ENCODE measurements around the gene NPEPPS.
"Not testable (repeated sequence)": the region's sequence is repeated elsewhere in the genome, so short reads cannot be mapped to it uniquely, and the experiment has no call there.

Gene NPEPPS

GRCh38 chr17:47567261-47567660, 36.4 kb downstream of the NPEPPS start:
- not testable (repeated sequence) for DNase-seq

GRCh38 chr17:47572561-47572960, 41.7 kb downstream of the NPEPPS start:
- not testable (repeated sequence) for DNase-seq

- not testable (repeated sequence) for DNase-seq
Measured at GRCh38 chr17:47582416-47582815, 51.5 kb downstream of the NPEPPS start.

- not testable (repeated sequence) for DNase-seq
Measured at GRCh38 chr17:47586378-47587055, 55.6 kb downstream of the NPEPPS start.

- not testable (repeated sequence) for DNase-seq
Measured at GRCh38 chr17:47593522-47593921, 62.6 kb downstream of the NPEPPS start.

GRCh38 chr17:47603830-47604597, 73.1 kb downstream of the NPEPPS start:
- DNase-seq, result no peak

- no peak for DNase-seq
Measured at GRCh38 chr17:47604598-47604927, 73.7 kb downstream of the NPEPPS start.

GRCh38 chr17:47605011-47605410, 74.1 kb downstream of the NPEPPS start:
- DNase-seq, result no peak

- DNase-seq, result no peak
Measured at GRCh38 chr17:47607481-47607880, 76.6 kb downstream of the NPEPPS start.

- DNase-seq, result no peak
Measured at GRCh38 chr17:47611372-47612350, 80.8 kb downstream of the NPEPPS start.

GRCh38 chr17:47615766-47616424, 85.0 kb downstream of the NPEPPS start:
- no peak for DNase-seq

- DNase-seq, result no peak
Measured at GRCh38 chr17:47618410-47618809, 87.5 kb downstream of the NPEPPS start.

GRCh38 chr17:47620503-47621245, 89.8 kb downstream of the NPEPPS start:
- DNase-seq, result no peak

GRCh38 chr17:47621293-47622179, 90.6 kb downstream of the NPEPPS start:
- DNase-seq, result no peak

- no peak for DNase-seq
Measured at GRCh38 chr17:47622180-47622549, 91.3 kb downstream of the NPEPPS start.

- DNase-seq, result no peak
Measured at GRCh38 chr17:47624727-47625068, 93.8 kb downstream of the NPEPPS start.

- DNase-seq, result no peak
Measured at GRCh38 chr17:47628014-47628566, 97.2 kb downstream of the NPEPPS start.

GRCh38 chr17:47629826-47630225, 98.9 kb downstream of the NPEPPS start:
- DNase-seq, result no peak

GRCh38 chr17:47630614-47631013, 99.7 kb downstream of the NPEPPS start:
- no peak for DNase-seq

GRCh38 chr17:47632991-47633390, 102.1 kb downstream of the NPEPPS start:
- no peak for DNase-seq

GRCh38 chr17:47633996-47634395, 103.1 kb downstream of the NPEPPS start:
- no peak for DNase-seq
